CD4-positive, alpha-beta T cell treated with Interleukin-10 for 1 hour (primary cell): ENCODE measurements around the gene NAP1L1.

ENCODE experiments used
- DNase-seq: peaks from one replicate; pipeline ENCODE4 v3.0.0-alpha.2; 2020

The NAP1L1 gene

GRCh38 chr12:76037130-76038103 is 47.1 kb downstream of the NAP1L1 start:
- DNase-seq = peak; percentile 79

DNA sequence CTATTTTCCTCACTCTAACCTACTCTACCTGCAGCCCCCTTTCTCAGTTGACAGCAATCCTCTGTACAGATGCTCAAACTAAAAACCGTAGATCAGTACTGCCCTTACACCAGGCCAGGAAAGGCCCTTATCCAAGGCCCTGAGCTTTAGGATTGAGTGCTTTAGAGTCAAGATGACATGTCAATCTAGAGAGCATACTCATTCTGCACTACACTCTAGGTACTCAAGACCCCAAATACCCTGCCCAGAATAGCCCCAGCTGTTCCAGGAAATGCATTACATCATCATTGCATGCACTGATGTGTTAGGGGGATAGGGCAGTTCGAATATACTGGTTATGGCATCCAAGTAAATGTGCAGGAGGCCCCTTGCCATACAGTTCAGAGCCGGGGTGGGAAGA is 49.4 kb downstream of the NAP1L1 start:
- no peak for DNase-seq

DNA sequence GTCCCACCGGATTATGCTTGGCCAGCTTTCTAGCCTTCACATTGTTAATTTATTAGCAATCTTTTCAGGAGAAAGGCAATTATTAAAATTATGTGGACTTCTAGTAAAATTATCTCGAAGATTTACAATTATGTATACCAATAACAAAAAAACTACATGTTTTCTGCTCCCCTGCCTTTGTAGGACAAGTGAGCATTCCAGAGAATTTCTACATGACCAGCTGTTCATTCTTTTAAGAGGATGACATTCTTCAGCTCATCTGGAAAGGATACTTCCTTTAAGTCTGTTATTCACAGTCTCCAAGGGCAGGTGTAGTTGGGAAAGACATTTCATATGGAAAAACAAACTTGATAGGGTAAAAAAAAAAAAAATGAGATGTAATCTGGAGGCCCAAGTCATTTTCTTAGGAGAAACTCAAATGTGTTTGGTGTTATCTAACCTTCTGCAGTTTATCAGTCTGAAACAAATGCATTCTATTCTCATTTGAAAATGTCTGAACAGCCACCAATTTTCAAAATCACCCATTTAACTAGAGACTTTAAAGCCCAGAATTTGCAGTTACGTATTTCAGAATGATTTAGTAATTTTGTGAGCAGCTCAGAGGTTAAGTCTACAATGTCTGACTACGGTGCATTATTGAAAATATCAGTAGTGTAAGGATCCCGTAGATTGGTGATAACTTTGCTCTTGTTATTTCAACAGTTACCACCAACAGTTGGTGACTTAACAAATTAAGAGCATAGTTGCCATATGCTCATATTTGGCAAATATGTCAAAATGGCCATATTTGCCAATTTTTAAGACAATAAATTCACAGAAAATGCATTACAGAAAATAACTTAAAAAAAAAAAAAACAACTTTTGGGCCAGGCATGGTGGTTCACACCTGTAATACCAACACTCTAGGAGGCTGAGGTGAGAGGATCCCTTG is 51.1 kb downstream of the NAP1L1 start:
- no peak for DNase-seq

- DNase-seq = peak; percentile 44
These were observed 52.2 kb downstream of the NAP1L1 start for GRCh38 chr12:76032043-76032981.

DNA sequence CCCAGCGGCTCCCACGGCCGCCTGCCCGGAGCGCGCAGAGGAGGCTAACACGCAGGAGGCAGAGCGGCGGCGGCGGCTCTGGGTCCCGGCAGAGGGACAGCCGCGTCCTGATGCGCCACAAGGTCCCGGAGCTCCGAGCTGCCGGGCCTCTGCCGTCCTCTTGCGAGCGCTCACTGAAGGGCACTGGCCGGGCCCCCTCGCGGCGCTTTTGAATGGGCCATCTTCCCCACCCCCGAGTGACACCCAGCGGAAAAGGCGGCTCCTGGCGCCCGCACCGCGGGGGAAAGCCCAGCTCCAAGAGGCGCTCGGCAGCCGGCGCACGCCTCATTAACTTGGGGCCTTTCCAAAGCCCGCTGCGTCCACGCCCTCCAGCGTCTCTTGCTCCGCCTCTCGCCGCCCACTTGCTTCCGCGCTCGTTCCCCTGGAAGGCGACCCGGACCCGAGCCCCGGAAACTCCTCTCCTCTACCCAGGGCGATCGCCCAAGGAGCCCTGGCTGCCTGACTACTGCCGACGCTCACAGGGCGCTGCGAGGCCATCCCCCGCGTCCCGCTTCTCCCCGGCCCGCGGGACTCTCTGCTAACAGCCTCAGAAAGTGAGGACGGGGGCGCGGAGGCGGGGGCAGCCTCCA is 53.0 kb downstream of the NAP1L1 start, which contains the start of gene PHLDA1:
TSS of gene PHLDA1 (minus strand) at position 363 of the 629 bp plus-strand sequence.
- peak; percentile 95 for DNase-seq

GRCh38 chr12:76031081-76031413 is 53.4 kb downstream of the NAP1L1 start:
- DNase-seq = no peak

DNA sequence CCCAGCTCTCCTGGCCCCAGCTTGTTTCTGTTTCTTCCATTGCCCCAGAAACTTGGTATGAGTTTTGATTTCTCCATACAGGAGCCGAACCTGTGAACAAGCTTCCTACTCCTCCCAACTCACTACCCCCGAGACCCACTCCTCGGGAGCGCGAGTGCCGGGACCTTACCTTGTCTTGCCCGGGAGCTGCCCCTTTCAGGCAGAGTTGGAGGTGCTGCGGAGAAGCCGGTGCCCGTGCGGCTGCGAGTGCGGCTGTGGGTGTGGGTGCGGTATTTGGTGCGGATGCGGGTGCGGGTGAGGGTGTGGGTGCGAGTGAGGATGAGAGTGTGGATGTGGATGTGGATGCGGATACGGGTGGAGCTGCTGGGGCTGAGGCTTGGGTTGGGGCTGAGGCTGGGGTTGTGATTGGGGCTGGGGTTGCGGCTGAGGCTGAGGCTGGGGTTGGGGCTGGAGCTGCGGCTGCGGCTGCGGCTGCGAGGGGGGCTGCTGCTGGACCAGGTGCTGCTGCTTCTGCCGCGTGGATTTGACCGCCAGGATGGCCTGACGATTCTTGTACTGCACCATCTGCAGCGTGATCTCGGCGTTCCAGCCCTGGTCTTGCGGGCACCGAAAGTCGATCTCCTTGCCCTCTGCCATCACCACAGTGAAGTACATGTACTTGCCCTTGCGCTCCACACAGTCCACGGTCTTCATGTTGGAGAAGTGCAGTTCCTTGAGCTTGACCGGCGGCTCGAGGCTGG is 54.0 kb downstream of the NAP1L1 start:
- peak; percentile 65 for DNase-seq

DNA sequence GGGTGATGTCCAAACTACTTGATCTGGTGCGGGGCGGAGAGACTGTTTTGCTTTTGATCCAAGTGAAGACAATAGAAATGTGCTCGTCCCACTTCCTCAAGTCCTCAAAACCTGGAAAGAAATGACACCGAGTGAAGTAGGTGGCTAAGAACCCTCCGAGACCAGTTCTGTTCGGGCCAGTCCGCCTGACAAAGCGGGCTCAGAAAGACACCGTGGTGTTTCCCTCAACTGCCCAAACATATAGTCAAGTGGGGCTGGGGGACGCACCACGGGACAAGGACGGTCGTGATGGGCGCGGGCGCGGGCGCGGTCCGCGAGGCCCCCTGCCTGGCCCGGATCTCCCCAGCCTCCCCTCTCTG is 54.5 kb downstream of the NAP1L1 start:
- DNase-seq = no peak

GRCh38 chr12:76028571-76029277 is 55.8 kb downstream of the NAP1L1 start:
- no peak for DNase-seq

- DNase-seq = no peak
These were observed 57.8 kb downstream of the NAP1L1 start for GRCh38 chr12:76026643-76027063.

DNA sequence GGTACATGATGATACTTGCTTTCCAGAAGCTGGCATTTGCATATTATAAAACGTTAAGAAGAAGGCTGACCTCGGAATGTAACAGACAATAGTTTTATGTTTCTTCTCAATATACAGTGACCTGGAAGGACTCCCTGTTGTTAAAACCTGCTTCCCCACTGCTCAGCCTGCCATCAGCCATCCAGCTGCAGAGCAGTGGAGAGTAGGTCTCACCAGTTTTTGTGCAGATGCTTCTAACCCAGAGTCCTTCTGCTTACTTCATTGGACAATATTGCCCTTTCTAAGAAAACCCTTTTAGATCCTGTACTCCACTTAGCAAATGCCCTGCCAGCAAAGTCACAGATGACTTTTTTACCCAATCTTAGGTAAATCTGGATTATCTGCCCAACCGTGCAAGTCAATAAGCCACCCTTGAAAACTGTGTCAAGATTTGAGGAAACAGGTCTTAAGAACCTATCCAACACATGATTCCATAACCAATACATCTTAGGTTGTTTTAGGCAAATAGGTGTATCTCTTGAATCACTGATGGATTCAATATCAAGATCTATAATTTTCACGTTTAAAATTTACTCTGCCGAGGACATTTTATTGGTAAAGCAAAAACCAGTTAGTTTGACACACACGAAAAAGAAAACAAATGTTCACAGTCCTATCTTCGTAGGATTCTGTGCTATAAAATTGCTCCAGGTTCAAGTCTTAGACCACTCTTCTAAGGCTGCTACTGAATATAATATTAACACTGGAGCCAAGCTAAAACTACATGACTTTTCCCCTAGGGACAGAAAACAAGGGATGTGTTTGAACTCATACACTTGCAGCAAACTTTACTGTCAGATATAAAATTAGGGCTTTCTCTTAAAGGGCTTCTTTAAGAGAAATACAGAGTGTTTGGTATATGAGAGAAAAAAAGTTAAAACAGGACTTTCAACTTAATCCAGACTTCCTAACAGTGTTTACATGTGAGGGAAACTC is 58.6 kb downstream of the NAP1L1 start:
- no peak for DNase-seq

- no peak for DNase-seq
These were observed 59.4 kb downstream of the NAP1L1 start for GRCh38 chr12:76024942-76025600.

DNA sequence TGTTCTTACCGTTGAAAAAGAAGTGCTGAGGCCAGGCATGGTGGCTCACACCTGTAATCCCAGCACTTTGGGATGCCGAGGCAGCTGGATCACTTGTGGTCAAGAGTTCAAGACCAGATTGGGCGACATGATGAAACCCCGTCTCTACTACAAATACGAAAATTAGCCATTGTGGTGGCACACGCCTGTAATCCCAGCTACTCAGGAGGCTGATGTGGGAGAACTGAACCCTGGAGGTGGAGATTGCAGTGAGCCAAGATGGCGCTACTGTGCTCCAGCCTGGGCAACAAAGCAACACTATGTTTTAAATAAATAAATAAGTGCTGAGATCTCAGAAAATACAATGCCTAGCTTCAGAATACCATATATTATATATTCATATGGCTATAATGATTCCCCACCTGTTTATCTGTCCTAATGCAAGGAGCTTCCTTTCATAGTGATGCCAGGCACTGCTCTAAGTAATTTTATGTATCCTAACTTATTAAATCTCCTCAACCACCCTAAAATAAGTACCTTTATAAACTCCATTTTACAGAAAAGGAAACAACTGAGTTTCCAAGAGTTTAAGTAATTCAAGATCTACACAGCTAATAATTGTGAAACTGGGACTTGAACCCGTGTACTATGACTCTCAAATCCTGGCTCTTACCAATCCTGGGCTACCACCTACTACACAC is 60.2 kb downstream of the NAP1L1 start:
- no peak for DNase-seq

GRCh38 chr12:76023069-76023690 is 61.3 kb downstream of the NAP1L1 start:
- DNase-seq = no peak

- no peak for DNase-seq
These were observed 62.0 kb downstream of the NAP1L1 start for GRCh38 chr12:76022506-76022905.

GRCh38 chr12:76020731-76021672 is 63.5 kb downstream of the NAP1L1 start:
- DNase-seq = peak; percentile 78
